Renal cortex interstitium (tissue), 11 donors: ENCODE data around the gene ATF4. TPM values are rescaled to one million over a fixed set of nuclear protein-coding genes. Genes with fewer than 3 reads are reported as not detected.
A peak's percentile ranks its signal among the peaks of the same experiment; 100 is the strongest.

Experiments used
- DNase-seq, 11 donors: peaks; one replicate each; pipeline ENCODE4 v3.0.0-alpha.2; 2013; ENCODE audit warnings: low read depth in 9 of 11, low spot score in 4 of 11; ENCODE audit errors: extremely low read depth in 1 of 11
- polyA plus RNA-seq, 3 donors: library from polyadenylated mRNA; unstranded; fragments of 120-200 nt; gene quantifications; one replicate each; pipeline ENCODE4 v1.2.1, GENCODE V29; 2013; ENCODE audit not compliant: insufficient read length in 3 of 3

The ATF4 gene
- polyA plus RNA-seq, 3 donors: 260 to 282 (median 267) TPM

DNA sequence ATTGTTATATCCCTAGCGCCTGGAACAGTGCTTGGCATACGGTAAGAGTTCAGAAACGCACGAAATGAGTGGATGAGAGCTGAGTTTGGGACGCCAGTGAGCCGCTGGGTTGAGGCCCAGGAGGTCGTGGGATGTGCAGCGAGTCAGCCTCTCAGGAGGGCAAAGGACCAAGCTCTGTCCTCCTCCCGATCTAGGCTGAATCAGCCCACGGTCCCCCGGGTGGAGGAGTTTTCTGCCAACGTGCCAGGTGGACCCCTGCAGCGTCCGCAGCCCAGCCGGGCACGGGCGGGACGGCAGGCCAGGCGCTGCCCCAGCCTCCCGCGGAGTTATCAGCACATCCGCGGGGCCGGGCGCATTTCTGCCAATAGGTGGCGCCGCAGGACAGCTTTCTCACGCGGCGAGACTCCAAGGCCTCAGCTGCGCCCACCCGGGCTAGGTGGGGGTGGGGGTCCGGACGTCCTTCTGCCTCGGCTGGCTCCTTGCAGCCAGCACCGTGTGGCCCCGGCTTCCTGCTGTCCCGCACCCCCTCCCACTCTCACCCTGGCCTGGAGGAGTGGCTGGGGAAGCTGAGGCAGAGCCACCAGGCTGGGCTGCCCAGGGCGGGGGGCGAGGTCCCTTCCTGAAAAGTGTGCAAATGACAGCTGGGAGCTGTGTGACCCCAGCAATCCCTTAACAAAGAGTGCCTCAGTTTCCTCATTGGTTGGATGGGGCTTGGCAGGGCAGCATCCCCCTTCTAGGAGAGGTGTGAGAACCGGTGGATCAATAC, 14.4 kb downstream of the ATF4 start:
- peak in 8 of 11 donors; percentile 71 to 83 (median 78) for DNase-seq

DNA sequence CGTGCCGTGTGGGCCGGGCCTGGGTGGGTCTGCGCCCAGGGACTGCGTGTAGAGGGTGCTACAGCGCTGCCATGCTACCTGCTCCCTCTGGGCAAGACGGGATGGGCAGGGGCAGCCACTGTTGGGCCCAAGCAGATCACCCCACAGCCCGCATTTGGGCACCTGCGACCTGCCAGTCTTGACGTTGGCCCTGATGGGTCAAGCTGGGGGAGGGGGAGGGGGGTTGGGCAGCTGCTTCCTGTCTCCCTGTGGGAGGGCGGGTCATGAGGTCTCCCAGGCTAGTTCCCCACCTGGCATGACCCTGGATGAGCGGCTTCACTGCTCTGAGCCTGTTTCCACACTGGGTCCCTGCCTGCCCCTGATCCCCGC, 15.0 kb downstream of the ATF4 start:
- no peak for DNase-seq

DNA sequence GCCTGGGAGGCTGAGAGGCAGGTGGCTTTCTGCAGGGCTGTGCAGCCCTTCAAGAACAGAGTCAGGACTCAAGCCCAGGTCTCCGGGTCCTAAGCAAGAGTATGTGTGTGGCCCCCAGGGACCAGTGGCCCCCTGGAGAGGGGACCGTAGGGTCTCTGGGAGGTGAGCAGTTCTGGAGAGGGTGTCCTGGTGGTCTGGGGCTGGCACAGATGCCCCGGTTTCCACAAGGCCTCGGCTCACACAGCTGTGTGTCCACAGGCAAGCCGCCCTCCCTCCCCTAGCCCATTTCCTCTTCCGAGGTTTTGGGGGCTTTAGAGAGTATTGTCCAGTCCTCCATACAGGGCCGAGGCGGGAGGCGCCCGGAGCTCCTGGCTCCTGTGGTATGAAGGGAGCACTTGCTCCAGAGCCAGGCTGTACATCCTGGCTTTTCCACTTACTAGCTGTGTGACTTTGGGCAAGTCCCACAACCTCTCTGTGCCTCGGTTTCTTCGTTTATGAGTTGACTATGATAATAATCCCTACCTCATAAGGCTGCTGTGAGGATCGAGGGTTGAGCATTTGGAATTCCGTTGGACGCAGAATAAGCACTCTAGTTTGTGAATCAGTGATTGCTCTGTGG, 15.6 kb downstream of the ATF4 start:
- DNase-seq: no peak

DNA sequence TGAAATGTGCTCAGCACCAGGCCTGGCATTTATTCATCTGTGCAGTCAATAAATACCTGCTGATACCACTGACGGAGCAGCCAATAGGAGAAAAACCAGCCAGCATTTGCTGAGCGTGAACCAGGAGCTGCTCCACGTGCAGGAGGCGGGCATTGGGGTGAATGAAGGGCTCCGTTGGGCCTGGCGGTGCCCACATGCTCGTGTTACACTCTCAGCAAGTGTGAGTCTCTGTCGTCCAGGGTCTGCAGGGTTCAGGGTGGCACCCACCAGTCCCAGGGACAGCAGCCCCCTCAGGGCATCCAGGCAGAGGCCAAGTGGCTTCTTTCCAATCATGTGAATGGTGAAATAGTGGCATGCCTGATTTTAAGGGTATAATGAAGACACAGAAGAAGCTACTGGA, 16.3 kb downstream of the ATF4 start:
- no peak for DNase-seq

DNA sequence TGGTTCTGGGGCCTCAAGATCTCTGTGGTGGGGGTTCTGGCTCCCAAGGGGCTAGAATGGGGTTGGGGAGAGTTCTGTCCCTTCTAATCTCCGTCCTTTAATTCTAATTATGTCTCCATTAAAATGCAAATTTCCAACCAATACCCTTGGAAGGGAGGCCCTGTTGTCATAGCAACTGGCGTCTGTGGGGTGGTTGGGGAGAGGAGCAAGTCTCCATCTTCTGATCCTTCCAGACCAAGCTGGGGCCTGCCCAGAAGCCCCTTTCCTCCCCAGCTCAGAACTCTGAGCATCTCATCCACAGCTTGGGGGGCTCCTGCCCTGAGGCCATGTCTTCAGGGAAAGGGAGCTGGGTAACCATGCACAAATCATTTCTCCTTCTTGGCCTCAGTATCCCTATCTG, 17.6 kb downstream of the ATF4 start:
- no peak for DNase-seq

DNA sequence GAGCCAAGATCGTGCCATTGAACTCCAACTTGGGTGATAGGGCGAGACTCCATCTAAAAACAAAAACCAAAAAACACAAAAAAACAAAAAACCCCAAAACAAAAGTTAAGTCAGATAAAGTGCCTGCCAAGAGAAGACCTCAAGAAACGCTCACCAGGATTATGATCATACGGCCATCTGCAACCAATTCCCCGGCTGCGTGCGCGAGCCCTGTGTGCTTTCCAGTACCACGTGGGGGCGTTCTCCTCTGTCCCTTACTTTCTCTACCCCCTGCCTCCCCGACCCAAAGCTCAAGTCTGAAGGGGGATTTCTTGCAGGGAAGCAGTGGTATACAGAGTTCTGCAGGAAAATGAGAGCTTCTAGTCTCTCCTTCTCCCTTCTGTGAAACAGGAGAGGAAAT, 22.7 kb downstream of the ATF4 start:
- no peak for DNase-seq

DNA sequence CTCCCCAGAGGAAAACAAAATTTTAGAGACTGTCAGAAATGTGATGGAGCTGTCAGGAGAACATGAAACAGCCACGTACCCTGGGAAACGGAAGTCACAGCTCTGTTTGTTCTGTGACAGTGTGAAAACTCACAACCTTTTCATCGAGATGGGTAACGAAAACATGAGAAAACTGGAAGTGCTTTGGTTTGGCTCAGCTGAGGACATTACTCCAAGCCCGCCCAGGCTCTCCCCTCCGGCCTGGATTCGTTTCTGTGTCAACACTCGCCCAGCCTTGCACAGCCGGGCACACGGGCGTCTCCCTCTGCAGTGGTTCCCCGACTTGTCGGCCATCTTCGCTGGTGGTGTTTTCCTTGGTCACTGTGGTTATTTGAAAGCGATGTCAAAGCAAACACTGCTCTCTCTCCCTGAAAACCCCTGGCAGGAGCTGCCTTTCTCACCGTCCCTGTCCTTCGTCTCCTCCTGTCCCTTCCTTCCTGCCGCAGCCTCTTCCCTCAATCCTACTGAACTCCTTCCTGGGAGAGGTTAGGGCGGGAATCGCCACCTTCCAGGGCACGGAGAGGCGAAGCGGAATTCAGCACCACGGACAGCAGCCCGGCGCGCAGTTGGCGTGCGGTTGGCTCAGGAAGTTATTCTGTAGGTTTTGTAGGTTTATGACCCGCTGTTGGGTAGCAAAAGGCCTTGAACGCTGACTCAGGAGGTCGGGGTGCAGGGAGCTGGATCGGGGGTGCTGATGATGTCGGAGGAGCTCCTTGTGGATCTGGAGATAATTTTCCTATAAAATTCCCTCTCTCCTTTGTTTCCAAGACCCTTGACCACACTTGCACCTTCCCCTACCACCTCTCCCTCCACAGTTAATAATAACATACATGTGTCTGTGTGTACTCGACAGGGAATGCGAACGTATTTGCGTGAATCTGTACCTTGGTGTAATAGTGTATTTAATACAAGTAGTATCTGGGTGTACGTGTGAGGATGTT, 25.3 kb downstream of the ATF4 start:
- peak in 6 of 11 donors; percentile 52 to 71 (median 62) for DNase-seq

DNA sequence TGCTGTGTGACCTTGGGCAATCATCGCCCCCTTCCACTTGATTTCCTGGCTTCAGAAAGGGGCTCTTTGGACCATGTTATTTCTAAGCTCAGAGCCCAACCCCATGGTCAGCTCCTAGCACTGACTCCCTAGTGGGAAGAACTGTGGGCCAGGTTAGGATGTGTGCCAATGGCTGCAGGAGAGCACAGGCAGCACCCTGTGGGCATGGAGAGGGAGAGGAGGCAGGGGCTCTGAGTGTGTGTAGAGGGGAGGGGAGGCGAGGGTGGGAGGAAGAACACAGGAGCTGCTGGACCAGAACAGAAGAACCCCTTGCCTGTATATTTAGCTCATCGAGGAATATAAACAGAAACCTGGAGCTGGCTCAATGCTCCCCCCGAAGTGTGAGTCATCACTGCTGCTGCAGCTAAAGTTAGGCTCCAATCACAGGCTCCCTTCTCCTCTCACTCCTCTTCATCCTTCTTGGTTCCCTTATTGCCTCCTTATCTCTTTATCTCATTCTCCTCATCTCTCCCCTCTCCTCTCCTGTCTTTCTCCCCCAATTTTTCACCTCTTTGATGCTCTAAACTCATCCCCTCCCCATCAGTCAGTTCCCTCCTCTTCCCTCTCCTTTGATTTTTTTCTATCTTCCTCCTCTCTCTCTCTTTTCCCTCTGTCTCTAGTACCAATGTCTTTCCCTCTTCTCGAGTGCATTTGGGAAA, 26.7 kb downstream of the ATF4 start:
- no peak for DNase-seq

DNA sequence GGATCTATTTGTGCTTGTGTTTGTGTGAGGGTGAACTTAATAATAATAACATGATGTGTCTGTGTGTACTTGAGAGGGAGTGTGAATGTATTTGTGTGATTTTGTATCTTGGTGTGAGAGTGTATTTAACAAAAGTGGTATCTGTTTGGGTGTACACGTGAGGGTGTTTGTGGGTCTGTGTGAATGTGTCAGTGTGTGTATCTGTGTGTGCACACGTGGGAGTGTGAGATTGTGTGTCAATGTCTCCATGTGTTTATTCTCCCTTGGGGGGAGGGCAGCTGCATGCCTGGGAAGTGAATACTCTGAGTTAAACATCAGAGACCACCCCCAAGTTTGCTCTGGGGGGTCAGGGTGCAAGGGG, 27.2 kb downstream of the ATF4 start:
- DNase-seq: no peak

DNA sequence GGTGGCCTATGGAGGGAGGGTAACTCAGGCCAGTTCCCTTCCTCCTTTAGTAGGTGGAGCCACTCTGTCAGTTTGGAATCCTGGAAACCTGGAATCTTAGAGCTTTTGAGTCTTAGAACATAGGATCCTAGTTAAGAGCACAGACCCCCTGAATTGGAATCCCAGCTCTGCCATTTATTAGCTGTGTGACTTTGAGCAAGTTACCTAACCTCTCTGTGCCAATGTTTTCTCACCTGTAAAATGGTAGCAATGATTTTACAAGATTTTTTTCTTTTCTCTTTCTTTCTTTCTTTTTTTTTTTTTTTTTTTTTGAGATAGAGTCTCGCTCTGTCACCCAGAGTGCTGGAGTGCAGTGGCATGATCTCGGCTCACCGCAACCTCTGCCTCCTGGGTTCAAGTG, 33.1 kb downstream of the ATF4 start:
- no peak for DNase-seq

DNA sequence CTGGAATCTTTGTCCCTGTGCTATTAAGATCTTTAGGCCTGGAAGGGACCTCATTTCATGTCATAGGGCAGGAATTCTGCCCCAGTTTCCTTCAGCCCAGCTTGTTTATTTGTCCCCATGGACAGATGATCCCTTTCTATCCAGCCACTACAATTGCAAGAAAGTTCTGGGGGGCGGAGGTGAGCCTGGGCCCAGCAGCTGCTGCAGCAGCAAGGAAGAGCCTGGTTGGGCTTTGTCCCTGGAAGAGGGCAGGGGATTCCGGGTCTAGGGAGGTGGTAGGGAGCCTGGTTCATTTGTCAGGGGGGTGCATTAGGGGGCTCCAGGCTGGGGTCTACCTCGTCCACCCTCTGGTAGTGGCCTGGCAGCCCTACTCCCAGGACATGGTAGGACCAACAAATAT, 33.8 kb downstream of the ATF4 start:
- no peak for DNase-seq

DNA sequence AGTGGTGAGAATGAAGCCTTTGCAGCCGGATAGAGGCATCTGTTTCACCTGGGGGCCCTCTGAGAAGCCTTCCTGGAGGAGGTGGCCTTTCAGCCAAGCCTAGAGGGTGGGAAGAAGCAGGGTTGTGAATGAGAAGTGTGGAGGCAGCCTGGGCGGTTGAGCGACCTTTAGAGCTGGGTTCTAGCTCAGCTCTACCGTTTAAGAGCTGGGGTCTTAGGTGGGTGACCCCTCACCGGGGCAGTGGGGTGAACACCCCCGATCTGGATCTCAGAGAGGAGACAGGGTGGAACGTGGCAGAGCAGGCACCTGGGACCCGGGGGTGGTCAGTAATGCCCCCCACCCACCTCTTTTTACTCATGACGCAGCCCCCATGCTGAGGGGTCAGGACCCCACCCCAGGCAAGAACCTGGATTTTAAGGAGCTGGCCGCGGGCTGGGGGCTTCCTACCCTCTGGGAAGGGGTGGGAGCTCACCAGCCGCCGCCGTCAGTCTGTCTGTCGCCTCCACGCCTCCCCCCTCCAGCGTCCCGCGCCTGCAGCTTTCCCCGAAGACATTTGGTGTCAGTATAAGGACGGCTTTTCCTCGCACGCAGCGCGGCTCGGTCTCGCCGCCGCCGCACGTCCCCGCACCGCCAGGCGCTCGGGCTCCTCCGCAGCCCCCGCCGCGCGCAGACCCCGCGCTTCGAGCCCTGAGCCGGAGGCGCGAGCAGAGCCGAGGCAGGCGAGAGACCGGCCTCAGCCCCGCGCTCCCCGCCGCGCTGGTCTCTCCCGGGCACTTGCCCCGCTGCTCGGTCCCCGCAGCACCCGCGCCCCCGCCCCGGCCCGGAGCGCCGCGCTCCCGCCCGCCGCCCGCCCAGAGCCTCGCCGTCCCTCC, 36.8 kb downstream of the ATF4 start:
- no peak for DNase-seq

DNA sequence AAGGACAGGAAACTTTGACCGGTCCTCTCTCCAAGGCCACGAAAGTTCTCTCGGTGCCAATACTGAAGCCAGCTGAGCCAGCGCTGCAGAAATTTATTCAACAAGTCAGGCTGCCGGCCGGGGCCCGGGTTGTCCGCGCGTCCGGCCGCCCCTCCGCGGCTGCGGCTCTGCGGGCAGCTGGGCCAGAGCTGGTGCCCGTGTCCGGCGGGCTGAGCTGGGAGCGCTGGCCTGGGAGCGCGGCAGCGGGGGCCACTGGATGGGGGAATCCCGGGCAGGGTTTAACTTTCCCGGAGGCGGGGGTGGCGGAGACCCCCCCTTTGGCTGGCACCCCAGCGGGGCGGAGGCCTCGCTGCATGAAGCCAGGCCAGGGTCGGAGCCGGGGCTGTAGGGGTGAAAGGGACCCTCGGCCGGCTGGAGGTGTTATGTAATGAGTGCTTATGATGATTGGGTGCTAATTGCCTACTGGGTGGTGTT, 37.9 kb downstream of the ATF4 start:
- DNase-seq: no peak

DNA sequence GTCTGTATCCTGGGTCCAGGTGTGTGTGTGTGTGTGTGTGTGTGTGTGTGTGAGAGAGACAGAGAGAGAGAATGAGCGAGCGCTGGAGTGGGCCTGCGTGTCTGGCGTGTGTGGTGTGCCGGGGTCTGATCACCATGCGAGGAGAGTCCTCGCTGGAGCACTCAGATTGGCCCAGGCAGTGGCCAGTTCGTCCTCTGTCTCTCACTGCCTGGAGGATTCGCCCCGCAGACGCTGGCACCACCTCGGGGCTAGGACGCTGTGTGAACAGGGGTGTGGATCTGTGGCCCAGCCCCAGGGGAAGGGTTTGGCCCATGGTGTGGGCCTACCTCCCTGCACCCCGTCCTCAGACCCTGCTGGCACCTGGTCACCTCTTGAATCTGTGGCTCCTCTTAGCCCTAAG, 38.6 kb downstream of the ATF4 start:
- DNase-seq: no peak

DNA sequence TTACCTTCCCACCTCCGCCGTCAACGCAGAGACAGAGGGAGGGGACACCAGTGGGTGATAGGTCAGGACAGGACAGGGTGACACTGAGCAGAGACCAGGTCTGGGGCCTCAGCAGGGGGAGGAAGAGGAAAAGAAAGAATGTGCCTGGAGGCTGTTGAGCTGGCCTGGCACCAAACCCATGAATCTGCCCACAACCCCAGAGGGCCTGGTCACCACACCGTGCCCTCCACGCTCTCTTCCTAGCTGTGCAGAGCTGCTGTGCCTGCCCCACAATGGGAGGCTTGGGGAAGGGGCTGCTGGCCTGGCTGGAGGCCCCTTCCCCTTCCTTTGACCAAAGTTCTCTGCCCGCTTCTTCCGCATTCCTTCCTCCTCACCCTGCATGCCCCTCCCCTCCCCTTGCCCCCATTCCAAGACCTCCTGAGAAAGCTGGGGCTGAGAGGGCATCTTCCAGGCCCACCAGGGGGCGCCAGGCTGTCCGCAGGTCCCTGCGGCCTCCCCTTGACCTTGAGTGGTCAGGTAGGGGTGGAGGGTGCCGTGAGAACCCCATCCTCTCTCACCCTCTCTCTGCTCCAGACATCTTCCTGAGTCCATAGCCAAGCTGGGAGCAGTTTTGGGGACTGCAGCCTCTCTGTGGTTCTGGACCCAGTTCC, 39.2 kb downstream of the ATF4 start:
- DNase-seq: no peak

DNA sequence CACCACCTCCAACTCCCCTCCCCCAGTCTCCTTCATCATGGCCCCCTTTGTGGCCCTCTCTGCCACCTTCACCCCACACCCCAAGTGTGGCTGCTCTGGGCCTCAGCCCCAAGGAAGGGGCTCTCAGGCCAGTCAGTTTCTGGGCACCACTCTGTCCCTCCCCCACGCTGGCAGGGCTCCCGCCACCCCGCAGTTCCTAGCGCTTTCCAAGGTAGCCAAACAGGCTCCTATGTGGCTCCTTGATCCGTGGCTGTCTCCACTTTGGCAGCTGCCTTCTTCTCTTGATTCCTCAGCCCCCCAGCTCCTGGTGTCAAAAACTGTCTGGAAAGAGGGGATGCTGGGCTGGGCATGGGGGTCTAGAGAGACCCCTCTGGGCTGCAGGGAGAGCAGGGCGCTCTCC, 39.8 kb downstream of the ATF4 start:
- DNase-seq: no peak

DNA sequence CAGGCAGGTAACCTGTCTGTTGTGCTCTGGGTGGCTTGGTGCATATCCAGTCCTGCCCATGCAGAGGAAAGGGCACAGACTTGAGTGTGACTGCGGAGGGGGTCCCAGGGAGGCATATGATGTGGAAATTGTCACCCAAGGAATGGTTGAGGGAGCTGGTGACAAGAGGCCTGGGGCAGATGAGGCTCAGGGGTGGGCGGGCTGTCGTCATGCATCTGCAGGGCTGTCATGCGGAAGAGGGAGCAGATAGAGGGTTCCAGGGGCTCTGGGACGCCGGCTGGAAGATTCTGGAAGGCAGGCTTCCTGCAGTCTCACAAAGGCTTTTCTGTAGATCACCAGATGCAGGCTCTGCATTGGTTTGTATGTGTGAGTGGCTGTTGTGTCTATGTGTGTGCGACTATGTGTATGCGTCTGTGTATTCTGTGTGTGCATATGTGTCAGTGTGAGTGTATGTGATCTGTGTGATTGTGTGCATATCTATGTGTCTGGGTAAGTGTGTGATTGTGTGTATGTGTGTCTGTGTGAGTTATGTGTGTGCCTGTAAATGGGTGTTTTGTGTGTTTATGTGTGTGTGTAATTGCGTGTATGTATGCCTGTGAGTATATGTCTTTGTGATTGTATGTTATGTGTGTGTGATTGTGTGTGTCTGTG, 42.6 kb downstream of the ATF4 start:
- no peak for DNase-seq
